HG02571 (cell line): ENCODE measurements around the gene TJP1.
"Not testable (repeated sequence)": the region's sequence is repeated elsewhere in the genome, so short reads cannot be mapped to it uniquely, and the experiment has no call there.

Experiments used
- ATAC-seq: cut with Tn5 transposase; IDR thresholded peaks from one replicate; pipeline ENCODE4 v1.9.1; 2021; ENCODE audit warnings: mild to moderate bottlenecking, moderate library complexity; ENCODE audit not compliant: unreplicated experiment

The TJP1 gene

DNA sequence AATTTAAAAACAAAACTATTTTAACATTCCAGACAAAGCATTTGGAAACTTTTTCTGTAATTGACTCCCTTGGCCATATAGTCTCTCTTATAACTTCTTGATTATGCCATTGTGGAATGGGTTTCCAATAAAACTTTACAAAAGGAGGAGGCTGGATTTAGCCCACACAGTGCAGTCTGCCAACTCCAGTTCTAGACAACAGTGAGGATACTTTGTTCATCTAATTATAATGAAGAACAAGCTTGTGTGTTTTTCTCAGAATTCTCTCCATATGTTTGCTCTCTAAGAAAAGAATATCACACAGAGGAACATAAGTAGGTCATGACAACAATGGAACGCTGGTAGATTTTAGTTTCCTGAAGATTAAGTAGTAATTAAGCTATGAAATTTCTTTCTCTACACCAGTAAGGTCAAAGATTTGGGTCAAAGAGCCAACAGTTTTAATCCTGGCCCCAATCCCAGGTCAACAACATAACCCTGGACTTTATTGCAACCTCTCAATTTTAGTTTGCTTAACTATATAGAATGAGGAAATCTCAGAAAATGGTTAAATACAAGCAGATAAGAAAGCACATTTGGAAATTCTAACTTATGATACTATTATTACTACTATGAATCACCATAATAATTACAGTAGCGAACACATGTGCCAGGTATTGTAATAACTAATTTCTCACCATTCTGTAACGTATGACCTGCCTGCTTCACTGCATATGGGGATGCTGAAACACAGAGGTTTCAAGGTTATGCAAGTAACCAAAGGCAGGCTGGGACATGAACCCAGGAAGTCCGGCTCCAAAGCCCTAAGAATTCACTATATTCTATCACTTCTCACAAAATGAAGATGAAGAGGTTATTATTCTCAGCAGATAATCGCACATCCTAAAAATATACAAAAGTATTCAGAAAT, 65.7 kb downstream of the TJP1 start:
- ATAC-seq = no peak

DNA sequence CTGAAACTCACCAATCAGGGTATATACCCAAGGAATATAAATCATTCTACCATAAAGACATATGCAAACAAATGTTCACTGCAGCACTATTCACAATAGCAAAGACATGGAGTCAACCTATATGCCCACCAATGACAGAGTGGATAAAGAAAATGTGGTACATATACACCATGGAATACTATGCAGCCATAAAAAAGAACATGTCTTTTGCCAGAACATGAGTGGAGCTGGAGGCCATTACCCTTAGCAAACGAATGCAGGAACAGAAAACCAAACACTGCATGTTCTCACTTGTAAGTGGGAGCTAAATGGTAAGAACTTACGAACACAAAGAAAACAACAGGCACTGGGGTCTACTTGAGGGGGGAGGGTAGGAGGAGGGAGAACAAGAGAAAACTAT, 68.3 kb downstream of the TJP1 start:
- not testable (repeated sequence) for ATAC-seq

DNA sequence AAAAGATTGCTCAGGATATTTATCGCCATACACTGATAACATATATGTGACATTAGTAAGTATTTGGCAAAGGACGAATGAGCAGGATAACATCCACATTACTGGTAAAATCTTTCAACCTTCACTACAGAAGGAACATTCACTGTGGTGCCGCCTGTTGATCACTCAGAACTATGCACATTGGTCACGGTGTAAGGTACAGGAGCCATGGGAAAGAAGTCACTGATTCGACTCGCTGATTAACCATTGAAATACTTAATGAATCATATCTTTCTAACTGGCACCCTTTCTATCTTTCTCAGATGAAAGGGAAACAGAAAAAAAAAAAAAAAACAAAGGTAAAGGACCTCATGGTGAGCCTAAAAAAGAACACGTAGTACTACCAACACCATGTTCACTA, 68.8 kb downstream of the TJP1 start:
- ATAC-seq = no peak

GRCh38 chr15:29750754-29751153, 71.5 kb downstream of the TJP1 start:
- ATAC-seq = no peak

GRCh38 chr15:29749365-29750086, 72.7 kb downstream of the TJP1 start:
- ATAC-seq = no peak

DNA sequence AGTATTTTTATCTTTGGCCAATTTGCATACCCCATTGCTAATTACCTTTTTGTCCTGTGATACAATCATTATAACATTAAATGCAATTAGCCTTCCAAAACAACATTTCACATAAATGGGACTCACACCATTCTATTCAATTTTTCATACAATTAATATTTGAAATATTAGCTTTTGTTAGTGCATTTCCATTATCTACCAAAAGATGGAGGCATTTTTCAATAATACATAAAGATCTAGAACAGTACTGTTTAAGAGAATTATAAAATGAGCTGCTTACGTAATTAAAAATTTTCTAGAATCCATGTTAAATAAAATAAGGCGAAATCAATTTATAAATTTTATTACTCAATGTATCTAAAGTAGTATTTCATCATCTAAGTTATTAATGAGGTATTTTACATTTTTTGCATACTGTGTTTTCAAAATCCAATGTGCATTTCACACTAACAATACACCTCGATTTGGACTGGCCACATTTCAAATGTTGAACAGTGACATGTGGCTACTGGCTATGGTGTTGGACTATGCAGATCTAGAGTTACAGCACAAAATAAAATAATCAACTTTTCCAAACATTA, 74.3 kb downstream of the TJP1 start:
- no peak for ATAC-seq

DNA sequence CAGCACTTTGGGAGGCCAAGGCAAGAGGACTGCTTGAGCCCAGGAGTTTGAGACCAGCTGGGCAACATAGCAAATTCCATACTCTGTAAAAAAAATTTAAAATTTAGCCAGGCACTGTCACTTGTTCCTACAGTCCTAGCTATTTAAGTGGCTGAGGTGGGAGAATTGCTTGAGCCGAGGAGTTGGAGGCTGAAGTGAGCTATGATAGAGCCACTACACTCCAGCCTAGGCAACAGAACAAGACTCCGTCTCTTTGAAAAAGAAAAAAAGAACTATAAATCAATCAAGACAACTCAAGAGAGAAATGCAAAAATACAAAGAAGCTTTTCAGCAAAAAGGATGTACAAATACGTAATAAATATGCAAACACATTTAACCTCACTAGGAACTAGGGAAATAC, 78.8 kb downstream of the TJP1 start:
- ATAC-seq = no peak

GRCh38 chr15:29740692-29741311, 81.5 kb downstream of the TJP1 start:
- ATAC-seq = no peak

DNA sequence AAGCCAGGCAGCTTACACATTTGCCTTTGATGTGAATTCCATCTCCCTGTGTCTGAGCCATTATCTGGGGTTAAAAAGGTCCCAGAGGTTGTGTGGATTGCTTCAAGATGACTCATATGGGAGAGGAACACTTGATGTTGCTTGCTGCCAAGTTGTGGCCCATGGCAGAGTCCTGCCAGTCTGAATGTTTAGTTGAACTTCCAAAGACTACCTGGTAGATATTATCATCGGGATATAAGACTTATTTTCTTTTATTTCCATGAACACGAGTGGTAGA, 85.6 kb downstream of the TJP1 start:
- ATAC-seq = no peak

DNA sequence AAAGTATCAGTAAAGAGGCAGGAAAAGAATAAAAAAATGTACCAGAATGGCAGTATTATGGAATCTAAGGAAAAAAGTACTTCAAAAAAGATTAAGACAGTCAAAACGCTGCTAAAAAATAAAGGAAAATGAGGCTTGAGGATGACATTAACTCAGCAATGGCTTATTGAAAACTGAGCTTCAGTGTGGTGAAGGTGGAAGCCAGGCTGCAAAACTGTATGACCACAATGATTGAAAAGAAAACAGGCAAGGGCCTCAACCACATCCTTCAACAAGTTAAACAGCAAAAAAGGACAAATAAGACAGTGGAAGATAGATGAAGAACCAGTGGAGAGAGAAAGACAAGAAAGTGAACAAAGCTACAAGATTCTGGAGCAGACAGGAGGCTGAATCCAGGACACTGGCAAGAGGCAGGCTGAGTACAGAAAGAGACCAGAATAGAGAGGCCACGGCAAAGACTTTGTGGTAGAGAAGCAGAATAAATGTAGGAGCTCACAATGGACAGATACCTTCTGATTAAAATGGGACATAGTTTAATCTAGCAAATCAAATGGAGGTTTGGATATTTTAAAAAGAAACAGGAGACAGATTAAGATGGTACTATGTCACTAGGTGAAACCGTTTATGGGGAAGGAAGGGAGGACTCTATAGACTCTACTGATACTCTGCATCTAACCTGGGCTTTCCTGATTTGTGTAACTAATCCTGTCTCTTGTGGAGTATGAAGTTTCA, 86.1 kb downstream of the TJP1 start:
- no peak for ATAC-seq

- no peak for ATAC-seq
Measured at GRCh38 chr15:29734917-29735572, 87.2 kb downstream of the TJP1 start.

DNA sequence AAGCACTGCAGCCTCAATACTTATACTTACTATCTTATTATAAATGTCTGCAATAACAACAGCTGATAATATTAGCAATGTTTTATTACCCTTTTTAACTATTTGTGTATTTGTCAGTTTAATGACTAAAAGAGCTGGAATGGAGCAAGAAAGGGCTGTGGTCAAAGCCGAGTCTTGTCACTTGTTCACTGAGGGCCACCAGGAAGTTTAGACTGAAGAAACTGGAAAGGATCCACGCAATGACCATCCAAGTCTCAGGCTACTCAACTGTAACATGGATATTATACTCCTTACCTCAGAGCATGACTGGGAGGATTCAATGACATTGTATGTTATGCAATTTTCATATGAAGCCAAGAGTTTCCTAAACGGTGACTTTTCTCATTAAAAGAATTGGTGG, 90.4 kb downstream of the TJP1 start:
- no peak for ATAC-seq

DNA sequence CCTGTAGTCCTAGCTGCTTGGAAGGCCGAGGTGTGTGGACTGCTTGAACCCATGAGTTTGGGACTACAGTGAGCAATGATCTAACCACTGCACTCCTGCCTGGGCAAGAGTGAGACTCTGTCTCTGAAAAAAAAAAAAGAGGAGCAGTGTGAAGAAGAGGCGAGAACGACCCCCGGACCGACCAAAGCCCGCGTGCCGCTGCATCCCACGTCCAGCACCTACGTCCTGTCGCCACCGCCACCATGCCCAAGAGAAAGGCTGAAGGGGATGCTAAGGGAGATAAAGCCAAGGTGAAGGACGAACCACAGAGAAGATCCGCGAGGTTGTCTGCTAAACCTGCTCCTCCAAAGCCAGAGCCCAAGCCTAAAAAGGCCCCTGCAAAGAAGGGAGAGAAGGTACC, 91.8 kb downstream of the TJP1 start:
- not testable (repeated sequence) for ATAC-seq

- no peak for ATAC-seq
Measured at GRCh38 chr15:29728418-29728817, 93.8 kb downstream of the TJP1 start.

DNA sequence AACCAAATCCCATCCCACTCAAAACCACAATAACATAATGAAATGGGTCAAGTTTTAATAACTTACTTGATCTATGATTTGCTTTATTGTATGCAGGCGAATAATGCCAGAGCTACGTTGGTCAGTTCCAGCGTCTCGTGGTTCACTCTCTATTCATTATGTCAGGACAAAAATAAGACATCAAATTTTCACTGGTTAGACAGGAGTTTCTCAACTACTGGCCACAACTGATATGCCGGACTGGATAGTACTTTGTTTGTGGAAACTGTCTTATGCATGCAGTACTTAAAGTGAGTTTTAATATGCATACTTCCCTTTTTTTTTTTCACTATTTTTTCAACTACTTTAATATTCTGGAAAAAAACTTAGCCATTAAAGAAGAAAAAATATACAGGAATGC, 94.4 kb downstream of the TJP1 start:
- ATAC-seq = no peak

- ATAC-seq = no peak
Measured at GRCh38 chr15:29726553-29726952, 95.7 kb downstream of the TJP1 start.

GRCh38 chr15:29724026-29724425, 98.2 kb downstream of the TJP1 start:
- ATAC-seq = no peak

- ATAC-seq = no peak
Measured at GRCh38 chr15:29713784-29714183, 108.5 kb downstream of the TJP1 start.

DNA sequence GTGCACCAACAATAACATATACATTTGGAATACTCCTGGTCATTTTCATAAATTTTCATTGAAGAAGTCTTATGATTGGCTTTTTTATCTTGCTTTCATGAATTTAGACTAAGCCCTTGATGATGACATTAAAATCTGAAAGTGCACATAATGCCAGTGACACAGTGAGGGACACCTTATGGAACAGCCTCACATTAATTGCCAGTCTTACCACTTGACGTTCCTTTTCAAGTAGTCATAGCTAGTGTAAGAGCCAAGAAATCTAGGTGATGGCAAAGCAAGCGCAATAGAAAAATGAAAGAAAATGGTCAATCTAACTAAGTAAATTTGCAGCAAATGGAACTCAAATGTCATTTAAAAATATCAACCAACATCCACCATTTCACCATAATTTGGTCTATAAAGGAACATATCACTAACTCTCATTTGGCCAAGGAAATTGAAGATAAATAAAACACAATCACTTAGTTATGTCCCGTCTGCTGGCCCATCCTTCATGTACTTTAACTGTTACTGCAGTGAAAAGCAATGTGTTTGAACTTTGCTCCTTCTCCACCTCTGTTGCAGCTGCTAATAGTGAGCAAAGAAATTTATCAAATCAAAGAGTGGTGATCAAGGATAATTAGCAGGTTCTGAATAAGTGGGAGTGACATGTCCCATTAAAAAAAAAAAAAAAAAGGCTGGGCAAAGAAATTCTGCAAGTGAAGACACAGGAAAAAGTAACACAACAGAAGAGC, 110.0 kb downstream of the TJP1 start:
- ATAC-seq = no peak

DNA sequence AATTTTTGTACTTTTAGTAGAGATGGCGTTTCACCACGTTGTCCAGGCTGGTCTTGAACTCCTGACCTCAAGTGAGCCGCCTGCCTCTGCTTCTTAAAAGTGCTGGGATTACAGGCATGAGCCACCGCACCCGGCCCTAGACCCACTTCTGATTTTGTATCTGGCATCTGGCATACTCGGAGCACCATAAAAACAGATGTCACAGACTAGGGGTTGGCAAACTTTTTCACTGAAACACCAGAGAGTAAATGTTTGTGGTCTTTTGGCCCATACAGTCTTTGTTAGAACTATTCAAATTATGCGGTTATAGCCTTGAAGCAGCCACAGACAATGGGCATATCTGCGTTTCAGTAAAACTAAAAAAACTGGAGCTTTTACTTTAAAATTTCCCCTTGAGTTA, 110.7 kb downstream of the TJP1 start:
- ATAC-seq = no peak
